Measurements from ENCODE around the gene MARCHF2.

DNA sequence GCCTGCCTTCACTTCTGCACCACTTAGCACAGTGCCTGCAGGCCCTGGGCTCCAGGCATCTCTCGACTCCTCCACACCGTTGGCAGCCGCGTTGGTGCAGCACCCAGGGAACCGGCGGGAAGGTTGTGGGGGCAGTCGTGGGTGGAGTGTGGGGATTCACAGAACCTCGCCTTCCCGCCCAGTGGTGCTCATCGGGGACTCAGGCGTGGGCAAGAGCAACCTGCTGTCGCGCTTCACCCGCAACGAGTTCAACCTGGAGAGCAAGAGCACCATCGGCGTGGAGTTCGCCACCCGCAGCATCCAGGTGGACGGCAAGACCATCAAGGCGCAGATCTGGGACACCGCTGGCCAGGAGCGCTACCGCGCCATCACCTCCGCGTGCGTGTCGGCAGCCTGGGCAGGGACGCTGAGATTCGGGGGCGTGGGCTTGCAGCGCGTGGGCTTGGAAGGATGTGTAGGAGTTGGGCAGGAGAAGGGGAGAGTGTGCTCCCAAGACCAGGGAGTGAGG, 13.4 kb upstream of the MARCHF2 start:
- no peak for TF ChIP-seq POLR2A (IDR thresholded peaks at IDR 0.05)
- TF ChIP-seq, protein P1, sequence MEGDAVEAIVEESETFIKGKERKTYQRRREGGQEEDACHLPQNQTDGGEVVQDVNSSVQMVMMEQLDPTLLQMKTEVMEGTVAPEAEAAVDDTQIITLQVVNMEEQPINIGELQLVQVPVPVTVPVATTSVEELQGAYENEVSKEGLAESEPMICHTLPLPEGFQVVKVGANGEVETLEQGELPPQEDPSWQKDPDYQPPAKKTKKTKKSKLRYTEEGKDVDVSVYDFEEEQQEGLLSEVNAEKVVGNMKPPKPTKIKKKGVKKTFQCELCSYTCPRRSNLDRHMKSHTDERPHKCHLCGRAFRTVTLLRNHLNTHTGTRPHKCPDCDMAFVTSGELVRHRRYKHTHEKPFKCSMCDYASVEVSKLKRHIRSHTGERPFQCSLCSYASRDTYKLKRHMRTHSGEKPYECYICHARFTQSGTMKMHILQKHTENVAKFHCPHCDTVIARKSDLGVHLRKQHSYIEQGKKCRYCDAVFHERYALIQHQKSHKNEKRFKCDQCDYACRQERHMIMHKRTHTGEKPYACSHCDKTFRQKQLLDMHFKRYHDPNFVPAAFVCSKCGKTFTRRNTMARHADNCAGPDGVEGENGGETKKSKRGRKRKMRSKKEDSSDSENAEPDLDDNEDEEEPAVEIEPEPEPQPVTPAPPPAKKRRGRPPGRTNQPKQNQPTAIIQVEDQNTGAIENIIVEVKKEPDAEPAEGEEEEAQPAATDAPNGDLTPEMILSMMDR (IDR thresholded peaks at IDR 0.05): no peak
- TF ChIP-seq POLR2AphosphoS5 (IDR thresholded peaks at IDR 0.05; ENCODE audit: insufficient read depth in 1 of 2, low read depth in 1 of 2): no peak

All from vagina (tissue), 2 donors.